Measurements from ENCODE around the gene TNFRSF12A. TPM values are rescaled to one million over a fixed set of nuclear protein-coding genes. Genes with fewer than 3 reads are reported as not detected.

Gene TNFRSF12A
- total RNA-seq, 1 experiment from 2014 or later: 156 TPM

DNA sequence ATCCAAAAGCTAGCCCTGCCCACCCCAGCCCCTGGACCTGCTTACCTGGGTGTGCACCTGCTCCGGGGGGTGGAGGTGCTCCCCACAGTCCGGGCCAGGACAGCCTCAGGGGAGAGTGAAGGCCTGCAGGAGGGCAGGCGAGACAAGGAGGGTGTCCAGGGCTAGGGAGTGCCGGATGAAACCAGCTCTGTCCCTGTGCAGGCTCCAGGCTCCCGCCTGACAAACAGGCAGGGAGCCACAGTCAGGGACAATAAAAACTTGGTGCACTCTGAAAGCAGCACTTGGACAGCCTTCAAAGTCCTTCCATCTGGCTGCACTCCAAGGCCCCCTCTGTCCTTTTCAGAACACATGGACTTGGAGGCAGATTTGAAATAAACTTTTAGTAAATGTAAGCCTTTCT, 47.1 kb upstream of the TNFRSF12A start:
- ChIA-PET POLR2A (interaction anchor here (0.9 kb wide), 1 partner anchor 8 kb away, joined by 5 read pairs; no protein-coding TSS in a partner anchor), CTCF (interaction anchor here (0.6 kb wide), 1 partner anchor 14 kb away, joined by 6 read pairs; no protein-coding TSS in a partner anchor)
- DNase-seq (ENCODE audit: low read depth, low spot score): no peak
- no peaks in the 10 kb centered on the region for H3K36me3 ChIP-seq (ENCODE audit: control insufficient read depth, insufficient read depth, low read length)
- intact Hi-C loops (cut with micrococcal nuclease; ENCODE audit: unreplicated experiment): no loop called here
- no peaks in the 10 kb centered on the region for H3K27me3 ChIP-seq (ENCODE audit: control insufficient read depth, insufficient read depth, low read length)
- TF ChIP-seq TCF7L2 (IDR thresholded peaks at IDR 0.05; ENCODE audit: low read depth, low read length) (peak; percentile 48; the same call in 1 of the 2 replicates), POLR2AphosphoS5 (IDR thresholded peaks at IDR 0.05; ENCODE audit: low read depth, low read length) (peak; percentile 73; the same call in 1 of the 2 replicates), SIN3A (IDR thresholded peaks at IDR 0.05; ENCODE audit: borderline replicate concordance, insufficient read depth, low read depth, low read length) (0 out of 2 replicates have a peak, but pooled peaks have one; percentile 63)
- TF ChIP-seq, protein P1, sequence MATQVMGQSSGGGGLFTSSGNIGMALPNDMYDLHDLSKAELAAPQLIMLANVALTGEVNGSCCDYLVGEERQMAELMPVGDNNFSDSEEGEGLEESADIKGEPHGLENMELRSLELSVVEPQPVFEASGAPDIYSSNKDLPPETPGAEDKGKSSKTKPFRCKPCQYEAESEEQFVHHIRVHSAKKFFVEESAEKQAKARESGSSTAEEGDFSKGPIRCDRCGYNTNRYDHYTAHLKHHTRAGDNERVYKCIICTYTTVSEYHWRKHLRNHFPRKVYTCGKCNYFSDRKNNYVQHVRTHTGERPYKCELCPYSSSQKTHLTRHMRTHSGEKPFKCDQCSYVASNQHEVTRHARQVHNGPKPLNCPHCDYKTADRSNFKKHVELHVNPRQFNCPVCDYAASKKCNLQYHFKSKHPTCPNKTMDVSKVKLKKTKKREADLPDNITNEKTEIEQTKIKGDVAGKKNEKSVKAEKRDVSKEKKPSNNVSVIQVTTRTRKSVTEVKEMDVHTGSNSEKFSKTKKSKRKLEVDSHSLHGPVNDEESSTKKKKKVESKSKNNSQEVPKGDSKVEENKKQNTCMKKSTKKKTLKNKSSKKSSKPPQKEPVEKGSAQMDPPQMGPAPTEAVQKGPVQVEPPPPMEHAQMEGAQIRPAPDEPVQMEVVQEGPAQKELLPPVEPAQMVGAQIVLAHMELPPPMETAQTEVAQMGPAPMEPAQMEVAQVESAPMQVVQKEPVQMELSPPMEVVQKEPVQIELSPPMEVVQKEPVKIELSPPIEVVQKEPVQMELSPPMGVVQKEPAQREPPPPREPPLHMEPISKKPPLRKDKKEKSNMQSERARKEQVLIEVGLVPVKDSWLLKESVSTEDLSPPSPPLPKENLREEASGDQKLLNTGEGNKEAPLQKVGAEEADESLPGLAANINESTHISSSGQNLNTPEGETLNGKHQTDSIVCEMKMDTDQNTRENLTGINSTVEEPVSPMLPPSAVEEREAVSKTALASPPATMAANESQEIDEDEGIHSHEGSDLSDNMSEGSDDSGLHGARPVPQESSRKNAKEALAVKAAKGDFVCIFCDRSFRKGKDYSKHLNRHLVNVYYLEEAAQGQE (IDR thresholded peaks at IDR 0.05; ENCODE audit: insufficient read depth in 1 of 2, low read depth in 2 of 2, low read length in 1 of 2): no peak
- TF ChIP-seq, protein P2, sequence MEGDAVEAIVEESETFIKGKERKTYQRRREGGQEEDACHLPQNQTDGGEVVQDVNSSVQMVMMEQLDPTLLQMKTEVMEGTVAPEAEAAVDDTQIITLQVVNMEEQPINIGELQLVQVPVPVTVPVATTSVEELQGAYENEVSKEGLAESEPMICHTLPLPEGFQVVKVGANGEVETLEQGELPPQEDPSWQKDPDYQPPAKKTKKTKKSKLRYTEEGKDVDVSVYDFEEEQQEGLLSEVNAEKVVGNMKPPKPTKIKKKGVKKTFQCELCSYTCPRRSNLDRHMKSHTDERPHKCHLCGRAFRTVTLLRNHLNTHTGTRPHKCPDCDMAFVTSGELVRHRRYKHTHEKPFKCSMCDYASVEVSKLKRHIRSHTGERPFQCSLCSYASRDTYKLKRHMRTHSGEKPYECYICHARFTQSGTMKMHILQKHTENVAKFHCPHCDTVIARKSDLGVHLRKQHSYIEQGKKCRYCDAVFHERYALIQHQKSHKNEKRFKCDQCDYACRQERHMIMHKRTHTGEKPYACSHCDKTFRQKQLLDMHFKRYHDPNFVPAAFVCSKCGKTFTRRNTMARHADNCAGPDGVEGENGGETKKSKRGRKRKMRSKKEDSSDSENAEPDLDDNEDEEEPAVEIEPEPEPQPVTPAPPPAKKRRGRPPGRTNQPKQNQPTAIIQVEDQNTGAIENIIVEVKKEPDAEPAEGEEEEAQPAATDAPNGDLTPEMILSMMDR (IDR thresholded peaks at IDR 0.05): no peak
- H3K27ac ChIP-seq (ENCODE audit: low read length): peak overlapping the region; percentile 71
- no peak for ATAC-seq
- H3K4me1 ChIP-seq (ENCODE audit: control insufficient read depth, insufficient read depth, low read length): peaks cover 61% of the 10 kb centered on the region
- in situ Hi-C loops (cut with HindIII; ENCODE audit: low pct_unique_long_range_greater_than_20kb, low sequenced_read_pairs): no loop called here
- no TSS peak for BruUV-seq (replicated peaks)
- no peak overlapping the region for H3K4me3 ChIP-seq (ENCODE audit: low read depth in 2 of 2, low read length in 2 of 2)
- no peaks in the 10 kb centered on the region for H3K9me3 ChIP-seq (ENCODE audit: control insufficient read depth, insufficient read depth, low read depth, low read length)

DNA sequence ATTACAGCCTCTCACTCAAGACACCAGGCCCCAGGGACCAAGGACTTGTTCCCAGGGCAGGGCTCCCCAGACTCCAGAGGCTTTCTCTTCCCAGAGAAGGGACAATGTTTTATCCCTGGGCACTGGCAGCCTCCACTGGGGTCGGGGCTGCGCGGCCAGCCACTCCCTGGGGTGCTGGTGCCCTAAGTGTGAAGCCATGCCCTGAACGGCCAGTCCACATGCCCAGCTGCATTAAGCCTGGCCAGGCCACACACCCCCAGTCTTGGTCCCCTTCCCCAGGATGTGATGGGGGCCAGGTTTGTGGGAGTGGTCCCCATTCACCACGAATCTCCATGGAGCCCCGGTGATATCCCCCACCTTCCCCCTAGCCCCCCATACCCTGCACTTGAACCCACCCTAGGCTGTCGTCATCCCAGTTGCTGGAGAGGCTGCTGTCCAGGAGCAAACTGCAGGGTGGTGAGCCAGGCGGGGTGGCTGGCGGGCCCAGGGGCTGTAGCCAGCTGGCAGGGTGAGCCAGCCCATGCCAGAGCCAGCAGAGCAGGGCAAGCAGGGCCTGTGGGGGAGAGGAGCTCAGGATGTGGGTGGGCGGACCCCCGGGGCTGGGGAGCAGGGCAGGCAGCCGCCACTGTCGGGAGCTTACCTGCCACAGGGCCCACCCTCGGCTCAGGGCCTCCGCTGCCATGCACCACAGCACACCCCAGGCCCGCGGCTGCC, 46.4 kb upstream of the TNFRSF12A start:
- no peak for ATAC-seq

More for the DNA sequence above, 46.4 kb upstream of the TNFRSF12A start:
- peaks cover 59% of the 10 kb centered on the region for H3K4me1 ChIP-seq (ENCODE audit: control insufficient read depth, insufficient read depth, low read length)
- no peaks in the 10 kb centered on the region for H3K27me3 ChIP-seq (ENCODE audit: control insufficient read depth, insufficient read depth, low read length)
- H3K27ac ChIP-seq (ENCODE audit: low read length): peak overlapping the region; percentile 71
- ChIA-PET POLR2A (interaction anchor here (0.5 to 0.9 kb wide), 2 partner anchors 9 to 203 kb away, joined by 5 to 6 read pairs; no protein-coding TSS in a partner anchor), CTCF (no interaction called here)
- DNase-seq (ENCODE audit: low read depth, low spot score): no peak
- intact Hi-C loops (cut with micrococcal nuclease; ENCODE audit: unreplicated experiment) (no loop called here), in situ Hi-C loops (cut with HindIII; ENCODE audit: low pct_unique_long_range_greater_than_20kb, low sequenced_read_pairs) (no loop called here)
- no peak for TF ChIP-seq POLR2AphosphoS5 (IDR thresholded peaks at IDR 0.05; ENCODE audit: low read depth, low read length)
- TF ChIP-seq, protein P2 (IDR thresholded peaks at IDR 0.05): no peak
- TF ChIP-seq TCF7L2 (IDR thresholded peaks at IDR 0.05; ENCODE audit: low read depth, low read length): no peak
- TF ChIP-seq, protein P1 (IDR thresholded peaks at IDR 0.05; ENCODE audit: insufficient read depth in 1 of 2, low read depth in 2 of 2, low read length in 1 of 2): no peak
- no peak for TF ChIP-seq SIN3A (IDR thresholded peaks at IDR 0.05; ENCODE audit: borderline replicate concordance, insufficient read depth, low read depth, low read length)
- no peak overlapping the region for H3K4me3 ChIP-seq (ENCODE audit: low read depth in 2 of 2, low read length in 2 of 2)
- H3K36me3 ChIP-seq (ENCODE audit: control insufficient read depth, insufficient read depth, low read length): no peaks in the 10 kb centered on the region
- BruUV-seq (replicated peaks): no TSS peak
- H3K9me3 ChIP-seq (ENCODE audit: control insufficient read depth, insufficient read depth, low read depth, low read length): no peaks in the 10 kb centered on the region
